ENCODE results near the gene SF3B1.

The SF3B1 gene

DNA sequence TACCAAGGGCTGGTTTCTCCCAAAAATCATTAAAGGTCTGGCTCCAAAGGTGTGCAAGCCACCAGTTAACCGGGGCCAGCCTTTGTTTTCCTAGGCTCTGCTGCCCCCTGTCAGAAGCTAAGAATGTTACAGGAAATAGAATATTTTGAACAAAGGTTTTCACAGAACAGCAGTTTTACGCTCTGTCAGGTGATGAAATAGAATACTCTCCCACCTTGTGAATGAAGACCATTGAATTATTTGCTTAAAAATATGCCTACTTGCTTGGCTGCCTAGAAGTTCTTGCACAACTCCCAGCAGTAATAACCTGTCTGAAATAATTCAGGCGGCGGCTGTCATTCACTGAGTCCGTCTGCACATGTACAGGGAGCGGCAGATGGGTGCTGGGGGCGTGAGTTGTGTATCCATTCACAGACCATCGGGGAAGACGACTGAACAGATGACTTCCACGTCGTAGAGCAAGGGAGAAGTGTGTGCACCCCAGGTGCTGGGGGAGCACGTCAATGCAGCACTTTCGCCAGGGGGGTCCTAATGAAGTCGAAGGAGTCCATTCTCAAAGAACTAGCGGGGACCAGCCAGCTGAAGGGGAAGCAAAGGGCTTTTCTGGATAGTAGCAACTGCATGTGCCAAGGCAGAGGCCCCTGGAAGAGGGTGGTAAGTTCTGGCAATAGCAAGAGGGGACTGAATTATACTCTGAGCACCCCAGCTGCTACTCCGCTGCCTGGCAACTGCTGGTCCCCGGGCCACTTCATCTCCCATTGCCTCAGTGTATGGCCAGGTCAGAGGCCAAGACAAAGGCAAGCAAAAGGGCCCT is 56.1 kb downstream of the SF3B1 start:
- Histone ChIP-seq H3K9ac (ENCODE audit: low read depth, low read length, poor library complexity, severe bottlenecking) (no peak overlapping the region), H3K27me3 (ENCODE audit: insufficient read depth, low read length, poor library complexity, severe bottlenecking) (no peaks in the 10 kb centered on the region), H3K36me3 (ENCODE audit: insufficient read depth, low read length) (no peaks in the 10 kb centered on the region), H4K20me1 (ENCODE audit: insufficient read depth, low read length, poor library complexity, severe bottlenecking) (no peaks in the 10 kb centered on the region), H3K4me3 (ENCODE audit: low read length, poor library complexity, severe bottlenecking) (no peak overlapping the region), H3K9me3 (ENCODE audit: insufficient read depth, low read depth, low read length) (no peaks in the 10 kb centered on the region), H3K4me1 (ENCODE audit: insufficient read depth, low read length, poor library complexity, severe bottlenecking) (peaks cover 19% of the 10 kb centered on the region), H3K9me2 (replicated peaks; ENCODE audit: low read depth, low read length) (no peaks in the 10 kb centered on the region), H2AFZ (ENCODE audit: low read length) (peak overlapping the region; percentile 34; the same call in 1 of the 2 replicates), H3F3A (ENCODE audit: low read depth) (no peaks in the 10 kb centered on the region), H3K79me2 (ENCODE audit: insufficient read depth, low read length) (no peaks in the 10 kb centered on the region), H3K4me2 (ENCODE audit: low read depth, low read length, poor library complexity, severe bottlenecking) (no peak overlapping the region)
- no peak for TF ChIP-seq EZH2phosphoT487 (IDR thresholded peaks at IDR 0.05; ENCODE audit: borderline replicate concordance)
- TF ChIP-seq, protein P1, sequence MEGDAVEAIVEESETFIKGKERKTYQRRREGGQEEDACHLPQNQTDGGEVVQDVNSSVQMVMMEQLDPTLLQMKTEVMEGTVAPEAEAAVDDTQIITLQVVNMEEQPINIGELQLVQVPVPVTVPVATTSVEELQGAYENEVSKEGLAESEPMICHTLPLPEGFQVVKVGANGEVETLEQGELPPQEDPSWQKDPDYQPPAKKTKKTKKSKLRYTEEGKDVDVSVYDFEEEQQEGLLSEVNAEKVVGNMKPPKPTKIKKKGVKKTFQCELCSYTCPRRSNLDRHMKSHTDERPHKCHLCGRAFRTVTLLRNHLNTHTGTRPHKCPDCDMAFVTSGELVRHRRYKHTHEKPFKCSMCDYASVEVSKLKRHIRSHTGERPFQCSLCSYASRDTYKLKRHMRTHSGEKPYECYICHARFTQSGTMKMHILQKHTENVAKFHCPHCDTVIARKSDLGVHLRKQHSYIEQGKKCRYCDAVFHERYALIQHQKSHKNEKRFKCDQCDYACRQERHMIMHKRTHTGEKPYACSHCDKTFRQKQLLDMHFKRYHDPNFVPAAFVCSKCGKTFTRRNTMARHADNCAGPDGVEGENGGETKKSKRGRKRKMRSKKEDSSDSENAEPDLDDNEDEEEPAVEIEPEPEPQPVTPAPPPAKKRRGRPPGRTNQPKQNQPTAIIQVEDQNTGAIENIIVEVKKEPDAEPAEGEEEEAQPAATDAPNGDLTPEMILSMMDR (conservative IDR thresholded peaks at IDR 0.05; ENCODE audit: low read length) = peak; percentile 90

DNA sequence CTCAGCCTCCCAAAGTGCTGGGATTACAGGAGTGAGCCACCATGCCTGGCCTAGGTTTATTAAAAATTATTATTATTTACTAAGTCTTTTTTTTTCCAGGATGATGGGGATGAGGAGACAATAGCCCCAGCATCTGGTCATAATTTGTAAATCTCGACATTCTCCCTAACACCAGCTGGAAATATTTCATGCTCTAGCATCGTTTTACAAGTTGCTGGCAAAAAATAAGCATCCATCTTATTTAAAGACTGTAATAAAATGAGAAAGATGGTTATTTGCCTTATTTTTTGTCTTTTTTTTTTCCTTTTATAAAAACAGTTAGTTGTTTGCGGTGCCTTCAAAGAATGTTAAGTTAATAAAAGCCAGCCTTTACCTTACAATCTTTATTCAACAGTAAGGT is 56.7 kb downstream of the SF3B1 start:
- Histone ChIP-seq H3K4me2 (ENCODE audit: low read depth, low read length, poor library complexity, severe bottlenecking) (no peak overlapping the region), H2AFZ (ENCODE audit: low read length) (no peak overlapping the region), H3K27me3 (ENCODE audit: insufficient read depth, low read length, poor library complexity, severe bottlenecking) (no peaks in the 10 kb centered on the region), H3F3A (ENCODE audit: low read depth) (no peaks in the 10 kb centered on the region), H4K20me1 (ENCODE audit: insufficient read depth, low read length, poor library complexity, severe bottlenecking) (no peaks in the 10 kb centered on the region), H3K4me1 (ENCODE audit: insufficient read depth, low read length, poor library complexity, severe bottlenecking) (peaks cover 14% of the 10 kb centered on the region), H3K9ac (ENCODE audit: low read depth, low read length, poor library complexity, severe bottlenecking) (no peak overlapping the region), H3K36me3 (ENCODE audit: insufficient read depth, low read length) (no peaks in the 10 kb centered on the region), H3K79me2 (ENCODE audit: insufficient read depth, low read length) (no peaks in the 10 kb centered on the region), H3K4me3 (ENCODE audit: low read length, poor library complexity, severe bottlenecking) (no peak overlapping the region), H3K9me2 (replicated peaks; ENCODE audit: low read depth, low read length) (no peaks in the 10 kb centered on the region), H3K9me3 (ENCODE audit: insufficient read depth, low read depth, low read length) (no peaks in the 10 kb centered on the region)
- no peak for TF ChIP-seq EZH2phosphoT487 (IDR thresholded peaks at IDR 0.05; ENCODE audit: borderline replicate concordance)
- TF ChIP-seq, protein P1 (conservative IDR thresholded peaks at IDR 0.05; ENCODE audit: low read length) = no peak

DNA sequence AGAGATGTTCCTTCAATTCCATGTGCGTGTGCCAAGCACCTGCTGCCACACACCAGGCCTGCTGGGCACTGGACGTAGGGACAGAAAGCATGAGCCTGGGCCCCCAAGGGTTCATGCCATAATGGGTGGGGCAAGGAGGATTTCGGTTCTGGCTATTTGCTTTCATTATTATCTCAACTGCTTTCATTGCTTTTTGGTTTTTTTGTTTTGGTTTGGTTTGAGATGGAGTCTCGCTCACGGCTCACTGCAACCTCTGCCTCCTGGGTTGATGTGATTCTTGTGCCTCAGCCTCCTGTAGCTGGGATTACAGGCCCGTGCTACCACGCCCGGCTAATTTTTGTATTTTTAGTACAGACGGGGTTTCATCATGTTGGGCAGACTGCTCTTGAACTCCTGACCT is 57.2 kb downstream of the SF3B1 start:
- Histone ChIP-seq H3K79me2 (ENCODE audit: insufficient read depth, low read length) (no peaks in the 10 kb centered on the region), H2AFZ (ENCODE audit: low read length) (no peak overlapping the region), H3K27me3 (ENCODE audit: insufficient read depth, low read length, poor library complexity, severe bottlenecking) (no peaks in the 10 kb centered on the region), H3K9ac (ENCODE audit: low read depth, low read length, poor library complexity, severe bottlenecking) (no peak overlapping the region), H4K20me1 (ENCODE audit: insufficient read depth, low read length, poor library complexity, severe bottlenecking) (no peaks in the 10 kb centered on the region), H3F3A (ENCODE audit: low read depth) (no peaks in the 10 kb centered on the region), H3K9me2 (replicated peaks; ENCODE audit: low read depth, low read length) (no peaks in the 10 kb centered on the region), H3K9me3 (ENCODE audit: insufficient read depth, low read depth, low read length) (no peaks in the 10 kb centered on the region), H3K4me1 (ENCODE audit: insufficient read depth, low read length, poor library complexity, severe bottlenecking) (peaks cover 14% of the 10 kb centered on the region), H3K36me3 (ENCODE audit: insufficient read depth, low read length) (no peaks in the 10 kb centered on the region), H3K4me3 (ENCODE audit: low read length, poor library complexity, severe bottlenecking) (no peak overlapping the region), H3K4me2 (ENCODE audit: low read depth, low read length, poor library complexity, severe bottlenecking) (no peak overlapping the region)
- TF ChIP-seq, protein P1 (conservative IDR thresholded peaks at IDR 0.05; ENCODE audit: low read length) = no peak
- TF ChIP-seq EZH2phosphoT487 (IDR thresholded peaks at IDR 0.05; ENCODE audit: borderline replicate concordance) = no peak
